ENCODE measurements around the gene RPSA.

GRCh38 chr3:39405687-39406367 is 693 bp upstream of the RPSA start:
- TF ChIP-seq CTCF (IDR thresholded peaks at IDR 0.05) (no peak), POLR2AphosphoS5 (IDR thresholded peaks at IDR 0.05) (no peak), EP300 (IDR thresholded peaks at IDR 0.05; ENCODE audit: low read depth) (no peak)

Data from transverse colon (tissue), 4 donors.